Kasumi-1 (cell line): ENCODE data around the gene MED13L.

Source experiments
- DNase-seq, 2 experiments: peaks; one replicate each; lab custom pipeline; 2025; lab: John Stamatoyannopoulos, UW

The MED13L gene

GRCh38 chr12:115968211-115968610 lies 309.3 kb downstream of the MED13L start:
- no peak for DNase-seq

- DNase-seq = no peak
These were observed 311.1 kb downstream of the MED13L start for GRCh38 chr12:115966376-115966775.

DNA sequence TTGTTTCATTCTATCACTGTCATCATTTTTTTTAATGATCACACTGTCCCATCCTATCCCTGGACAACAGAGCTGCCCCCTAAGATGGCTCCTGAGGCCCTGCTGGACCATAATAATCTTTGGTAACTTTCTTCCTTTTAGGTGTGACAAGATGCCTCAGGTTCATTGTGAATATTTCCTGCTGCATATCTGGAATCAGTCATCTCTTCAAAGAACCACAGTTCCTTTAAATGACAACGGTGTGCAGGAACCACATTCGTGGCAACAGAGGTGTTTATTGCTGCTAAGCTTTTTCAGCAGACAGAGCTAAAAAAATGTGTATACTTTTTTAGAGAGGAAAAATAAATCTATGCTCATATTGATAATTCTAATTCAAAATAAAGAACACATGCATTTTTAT lies 312.9 kb downstream of the MED13L start:
- DNase-seq = no peak

GRCh38 chr12:115964214-115964613 lies 313.3 kb downstream of the MED13L start:
- no peak for DNase-seq

DNA sequence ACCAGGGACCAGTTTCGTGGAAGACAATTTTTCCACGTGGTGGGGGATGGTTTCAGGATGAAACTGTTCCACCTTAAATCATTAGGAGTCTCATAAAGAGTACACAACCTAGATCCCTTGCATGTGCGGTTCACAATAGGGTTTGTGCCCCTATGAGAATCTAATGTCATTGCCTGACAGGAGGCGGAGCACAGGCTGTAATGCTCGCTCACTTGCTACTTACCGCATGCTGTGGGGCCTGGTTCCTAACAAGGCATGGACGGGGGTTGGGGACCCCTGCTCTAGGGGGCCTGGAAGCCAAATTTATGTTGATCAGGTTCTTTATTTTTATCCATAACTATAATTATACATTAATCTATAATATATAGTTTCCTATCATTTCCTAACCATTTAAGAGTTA lies 315.3 kb downstream of the MED13L start:
- no peak for DNase-seq

DNA sequence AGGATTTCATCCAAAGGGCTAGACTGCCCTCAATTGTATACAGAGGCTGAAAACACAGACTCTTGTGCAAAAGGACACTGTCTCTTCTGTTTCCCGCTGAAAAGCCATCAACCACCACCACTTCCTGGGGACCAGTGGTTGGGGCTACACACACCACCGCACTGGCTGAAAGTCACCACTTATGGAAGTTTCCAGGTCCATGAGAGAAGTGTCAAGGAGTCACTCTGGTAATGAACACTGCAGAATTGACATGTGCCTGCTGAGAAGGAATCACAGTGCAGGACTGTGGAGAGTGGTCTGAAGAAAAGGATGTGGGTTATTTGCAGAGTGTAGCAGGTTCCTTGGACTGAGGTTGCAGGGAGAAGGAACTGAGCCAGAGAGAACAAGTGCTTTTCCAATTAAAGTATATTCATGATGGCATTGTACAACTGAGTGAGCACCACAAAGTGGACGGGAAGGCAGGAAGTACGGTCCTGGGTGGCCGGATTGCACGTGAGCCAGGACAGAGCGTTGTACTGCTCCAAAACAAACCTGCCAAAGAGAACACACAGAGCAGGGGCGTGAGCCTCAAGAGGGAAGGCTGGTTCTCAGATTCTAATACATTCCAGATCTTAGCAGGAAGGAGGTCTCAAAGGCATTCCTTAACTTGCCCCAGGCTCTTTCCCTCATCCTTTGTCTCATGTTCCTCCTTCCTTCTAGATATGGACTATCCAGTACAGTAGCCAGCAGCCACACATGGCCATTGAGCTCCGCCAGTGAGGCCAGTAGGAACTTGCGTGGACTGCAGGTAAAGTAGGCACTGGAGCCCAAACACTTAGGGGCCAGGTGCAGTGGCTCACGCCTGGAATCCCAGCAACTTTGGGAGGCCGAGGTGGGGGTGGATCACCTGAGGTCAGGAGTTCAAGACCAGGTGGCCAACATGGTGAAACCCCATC lies 316.4 kb downstream of the MED13L start:
- no peak for DNase-seq

DNA sequence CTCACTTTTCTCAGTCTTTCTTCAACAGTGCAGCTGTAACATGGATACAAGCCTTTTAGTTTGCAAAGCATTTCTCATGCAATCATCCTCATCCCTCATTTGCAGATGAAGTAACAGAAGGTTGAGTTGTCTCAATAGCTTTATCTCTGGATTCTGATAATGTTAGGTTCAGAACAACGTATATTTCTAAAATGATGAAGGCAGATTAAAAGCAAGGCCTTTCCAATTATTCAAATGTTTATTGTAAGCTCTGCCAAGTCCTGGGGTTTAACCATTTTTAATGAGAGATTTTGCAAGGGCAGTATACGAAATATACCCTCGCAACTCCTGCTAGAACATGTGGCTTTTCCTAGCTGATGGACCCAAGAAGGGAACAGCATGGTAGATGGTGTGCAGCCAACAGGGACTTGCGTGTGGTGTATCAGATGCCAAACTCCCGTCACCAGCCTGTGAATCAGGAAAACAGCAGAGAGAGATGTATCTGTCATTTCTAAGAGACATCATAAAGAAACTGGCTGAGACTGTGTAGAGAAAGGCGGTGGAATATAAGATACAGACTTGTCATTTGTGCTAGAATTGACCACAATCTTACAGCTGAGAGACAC lies 319.7 kb downstream of the MED13L start:
- DNase-seq = no peak

- no peak for DNase-seq
These were observed 320.8 kb downstream of the MED13L start for GRCh38 chr12:115956659-115957058.

GRCh38 chr12:115956236-115956635 lies 321.3 kb downstream of the MED13L start:
- no peak for DNase-seq

GRCh38 chr12:115953450-115953849 lies 324.0 kb downstream of the MED13L start:
- no peak for DNase-seq

DNA sequence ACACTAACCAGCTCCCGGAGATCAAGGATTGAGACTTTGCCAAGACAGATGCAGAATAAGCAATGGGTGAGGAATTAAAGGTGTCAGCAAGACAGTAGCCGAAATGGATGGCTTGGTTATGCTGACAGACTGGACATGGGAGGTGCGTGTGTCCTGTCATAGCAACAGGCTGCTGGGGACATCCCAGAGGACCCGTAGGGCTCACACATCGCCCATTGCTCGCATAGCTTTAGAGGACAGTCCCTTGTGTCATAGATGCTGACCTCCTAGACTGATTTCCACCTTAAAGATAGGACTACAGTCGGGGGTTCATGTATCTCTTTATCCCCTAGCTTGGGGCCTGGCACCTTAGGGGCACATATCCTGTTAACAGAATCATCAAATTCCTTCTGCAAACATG lies 324.5 kb downstream of the MED13L start:
- DNase-seq = no peak

DNA sequence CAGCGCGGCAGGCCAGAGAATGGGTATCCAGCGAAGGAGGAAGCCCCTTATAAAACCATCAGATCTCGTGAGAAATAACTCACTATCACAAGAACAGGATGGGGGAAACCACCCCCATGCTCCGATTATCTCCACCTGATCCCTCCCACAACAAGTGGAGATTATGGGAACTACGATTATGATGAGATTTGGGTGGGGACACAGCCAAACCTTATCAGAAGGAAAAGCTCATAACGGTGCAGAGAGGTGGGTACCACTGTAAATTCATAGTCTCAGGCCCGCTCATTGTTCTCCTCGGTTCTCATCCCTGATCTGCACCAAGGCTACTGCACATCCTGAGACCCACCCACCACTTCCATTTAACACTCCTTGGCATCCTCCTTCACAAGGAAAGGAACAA lies 326.5 kb downstream of the MED13L start:
- no peak for DNase-seq

GRCh38 chr12:115949675-115950074 lies 327.8 kb downstream of the MED13L start:
- DNase-seq = no peak

DNA sequence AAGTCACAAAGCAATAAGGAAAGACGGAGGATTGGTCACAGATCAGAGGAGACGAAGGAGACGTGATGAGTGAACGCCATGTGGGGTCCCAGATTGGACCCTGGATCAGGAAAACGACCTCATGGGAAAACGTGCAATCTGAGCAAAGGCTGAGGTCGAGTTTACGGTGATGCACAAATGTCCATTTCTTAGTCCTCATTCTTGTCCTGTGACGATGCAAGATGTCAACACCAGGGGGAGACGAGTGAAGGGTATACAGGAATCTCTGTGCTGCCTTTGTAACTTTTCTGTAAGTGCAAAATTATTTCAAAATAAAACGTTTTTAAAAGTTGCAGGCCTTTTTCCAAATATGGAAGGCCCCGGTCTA lies 329.8 kb downstream of the MED13L start:
- DNase-seq = no peak

GRCh38 chr12:115946867-115947695 lies 330.4 kb downstream of the MED13L start:
- DNase-seq = peak; percentile 29 to 45

DNA sequence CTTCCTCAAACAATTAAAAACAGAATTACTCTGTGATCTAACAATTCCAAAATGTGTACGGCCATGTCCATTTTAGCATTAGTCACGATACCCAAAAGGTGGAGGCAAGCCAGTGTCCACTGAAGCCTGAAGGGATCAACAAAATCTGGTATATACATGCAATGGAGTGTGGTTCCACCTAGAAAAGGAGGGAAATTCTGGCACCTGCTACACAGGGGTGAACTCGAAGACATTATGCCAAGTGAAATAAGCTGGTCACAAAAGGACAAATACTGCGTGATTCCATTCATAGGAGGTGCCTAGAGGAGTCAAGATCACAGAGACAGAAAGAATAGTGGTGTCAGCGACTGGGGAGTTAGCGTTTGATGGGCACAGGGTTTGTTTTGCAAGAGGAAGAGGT lies 331.4 kb downstream of the MED13L start:
- DNase-seq = no peak

- no peak for DNase-seq
These were observed 332.0 kb downstream of the MED13L start for GRCh38 chr12:115945491-115945885.

- no peak for DNase-seq
These were observed 332.5 kb downstream of the MED13L start for GRCh38 chr12:115944837-115945490.

DNA sequence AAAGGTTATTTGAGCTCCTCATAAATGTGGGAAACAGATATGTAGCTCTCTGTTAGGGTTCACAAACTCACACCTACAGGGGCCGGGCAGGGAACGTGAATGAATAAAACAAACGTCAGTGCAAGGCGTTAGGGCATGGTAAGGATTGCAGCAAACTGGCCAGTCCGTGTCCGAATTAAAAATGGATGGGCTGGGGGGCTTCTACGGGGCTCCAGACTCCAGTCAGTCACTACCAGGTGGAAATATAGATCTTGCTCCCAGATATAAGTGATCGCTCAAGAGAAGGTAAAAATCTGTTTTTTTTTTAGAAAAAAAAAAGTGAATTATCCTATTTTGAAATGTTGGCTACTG lies 333.1 kb downstream of the MED13L start:
- no peak for DNase-seq

- DNase-seq = no peak
These were observed 333.7 kb downstream of the MED13L start for GRCh38 chr12:115943630-115944391.

- no peak for DNase-seq
These were observed 334.2 kb downstream of the MED13L start for GRCh38 chr12:115943310-115943629.

DNA sequence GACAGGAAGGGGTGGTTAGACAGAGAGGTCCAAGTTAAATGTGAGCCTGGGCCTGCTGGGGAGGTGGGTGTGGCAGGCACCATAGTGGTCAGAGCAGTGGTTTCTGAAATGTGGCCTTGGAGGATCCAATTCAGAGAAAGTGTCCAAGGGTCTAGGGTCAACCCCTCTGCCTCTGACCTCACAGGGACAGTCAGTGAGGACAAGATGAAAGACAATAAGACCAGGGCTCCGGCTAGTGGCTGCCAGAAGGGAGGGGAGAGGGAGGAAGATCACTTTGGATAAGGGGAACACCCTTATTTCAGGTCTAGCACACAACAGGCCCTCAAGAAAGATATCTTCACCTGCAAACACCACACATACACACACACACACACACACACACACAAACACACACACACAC lies 335.1 kb downstream of the MED13L start:
- DNase-seq = no peak
